HG02588 (cell line): ENCODE results near the gene CANX.

Experiments used
- ATAC-seq: cut with Tn5 transposase; IDR thresholded peaks from one replicate; pipeline ENCODE4 v1.9.1; 2021; ENCODE audit warnings: mild to moderate bottlenecking, moderate library complexity; ENCODE audit not compliant: unreplicated experiment

The CANX gene

GRCh38 chr5:179749857-179750508, 51.2 kb downstream of the CANX start:
- no peak for ATAC-seq

GRCh38 chr5:179753971-179754370, 55.2 kb downstream of the CANX start:
- no peak for ATAC-seq

DNA sequence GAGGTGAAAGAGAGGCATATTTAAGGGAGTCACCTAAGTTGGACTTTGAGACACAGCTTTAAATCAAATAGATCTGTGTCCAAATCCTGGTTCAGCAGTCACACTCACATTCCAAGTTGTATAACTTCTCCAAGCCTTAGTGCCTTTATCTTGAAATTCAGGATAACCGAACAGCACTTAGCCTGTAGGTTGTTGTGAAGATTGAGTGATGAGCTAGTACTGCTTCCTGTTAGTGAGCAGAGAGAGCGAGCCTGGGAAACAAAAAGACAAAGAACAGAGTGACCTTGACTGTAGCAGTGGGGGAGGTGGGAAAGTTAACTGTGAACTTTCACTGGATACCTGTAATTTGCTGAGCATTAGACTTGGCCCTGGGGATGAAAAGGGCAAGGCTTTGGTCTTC, 56.3 kb downstream of the CANX start:
- ATAC-seq = no peak

- no peak for ATAC-seq
Measured at GRCh38 chr5:179758955-179759354, 60.2 kb downstream of the CANX start.

DNA sequence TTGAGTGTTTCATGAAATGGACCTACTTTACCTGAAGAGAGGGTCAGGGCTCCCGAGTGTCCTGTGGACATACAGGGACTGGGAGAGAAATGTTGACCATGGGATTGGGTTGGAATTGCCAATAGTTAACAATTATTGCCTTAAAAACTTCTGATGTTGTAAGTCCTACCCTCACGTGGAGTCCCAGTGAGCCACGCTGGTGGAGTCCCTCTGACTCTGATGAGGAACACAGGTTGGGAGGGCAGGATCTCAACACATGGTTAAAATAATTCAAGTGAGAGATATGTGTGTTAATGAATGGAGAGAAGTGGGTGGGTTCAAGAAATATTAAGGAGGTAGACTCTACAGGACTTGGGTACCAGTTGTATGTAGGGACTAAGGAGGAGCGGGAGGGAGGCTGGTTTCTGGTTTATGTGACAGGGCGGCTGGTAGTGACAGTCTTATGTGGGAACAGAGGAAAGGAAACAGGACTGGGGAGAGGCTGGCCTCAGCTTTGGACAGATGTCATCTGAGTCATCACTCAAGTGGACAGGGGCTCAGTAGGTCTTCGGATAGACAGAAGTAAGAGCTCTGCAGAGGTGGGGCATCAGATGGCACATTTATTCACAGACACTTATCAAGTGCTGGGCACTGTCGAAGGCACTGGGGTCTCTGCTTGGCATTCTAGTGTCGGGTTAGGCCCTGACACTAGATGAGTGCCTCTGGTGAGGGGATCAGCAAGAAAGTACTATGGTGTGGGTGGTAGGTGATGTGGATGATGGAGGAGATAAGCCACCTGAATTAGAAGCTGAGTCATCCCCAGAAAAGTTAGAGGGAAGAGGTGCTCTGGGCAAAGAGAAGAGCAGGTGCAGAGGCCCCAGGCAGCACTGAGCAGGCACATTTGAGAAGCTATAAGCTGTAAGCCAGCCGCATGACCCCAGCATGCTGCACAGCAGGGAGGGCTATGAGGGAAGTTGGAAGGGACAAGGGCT, 61.1 kb downstream of the CANX start:
- no peak for ATAC-seq

- no peak for ATAC-seq
Measured at GRCh38 chr5:179762079-179762780, 63.5 kb downstream of the CANX start.

GRCh38 chr5:179762781-179763176, 64.0 kb downstream of the CANX start:
- no peak for ATAC-seq

DNA sequence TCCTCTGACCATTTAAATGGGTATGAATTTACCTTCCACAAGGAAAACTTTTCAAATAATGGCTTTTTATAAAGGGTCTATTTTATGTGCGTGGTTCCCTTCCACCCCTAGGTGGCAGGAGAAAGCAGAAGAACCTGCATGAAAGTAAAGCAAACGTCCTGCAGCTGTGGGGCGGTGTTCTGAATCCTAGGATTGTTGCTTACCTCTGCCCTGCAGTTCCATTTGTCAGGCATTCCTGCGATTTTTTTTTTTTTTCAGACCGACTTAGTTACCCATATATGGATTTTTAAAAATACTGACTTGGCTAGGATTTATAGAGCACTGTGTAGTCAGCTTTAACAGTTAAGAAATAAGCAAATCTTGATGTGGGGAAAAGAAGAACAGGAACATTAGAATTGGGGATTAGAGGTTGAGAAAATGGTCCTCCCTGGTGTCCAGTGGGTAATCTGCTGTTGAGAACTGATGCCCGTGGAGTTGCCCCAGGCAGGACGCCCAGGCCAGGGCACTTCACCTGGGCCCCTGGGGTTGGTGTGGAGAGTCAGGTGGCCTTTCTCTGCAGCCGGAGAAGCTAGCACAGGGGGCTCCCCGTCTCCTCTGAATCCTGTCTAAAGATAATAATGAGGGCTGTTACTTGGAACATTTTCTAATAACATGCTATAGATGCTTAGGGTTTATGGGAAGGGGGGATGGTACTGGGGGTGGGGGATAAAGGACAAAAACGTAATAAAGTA, 64.6 kb downstream of the CANX start:
- ATAC-seq = no peak

- no peak for ATAC-seq
Measured at GRCh38 chr5:179764056-179764455, 65.3 kb downstream of the CANX start.

DNA sequence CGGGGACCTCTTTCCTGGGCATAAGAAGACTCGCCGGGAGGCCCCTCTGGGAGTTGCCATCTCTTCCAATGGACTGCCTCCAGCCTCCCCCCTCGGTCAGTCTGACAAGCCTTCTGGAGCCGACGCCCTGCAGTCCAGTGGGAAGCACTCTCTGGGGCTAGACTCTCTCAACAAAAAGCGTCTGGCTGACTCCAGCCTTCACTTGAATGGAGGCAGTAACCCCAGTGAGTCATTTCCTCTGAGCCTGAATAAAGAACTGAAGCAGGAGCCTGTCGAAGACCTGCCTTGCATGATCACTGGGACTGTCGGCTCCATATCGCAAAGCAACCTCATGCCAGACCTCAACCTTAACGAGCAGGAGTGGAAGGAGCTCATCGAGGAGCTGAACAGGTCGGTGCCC, 66.6 kb downstream of the CANX start:
- no peak for ATAC-seq

DNA sequence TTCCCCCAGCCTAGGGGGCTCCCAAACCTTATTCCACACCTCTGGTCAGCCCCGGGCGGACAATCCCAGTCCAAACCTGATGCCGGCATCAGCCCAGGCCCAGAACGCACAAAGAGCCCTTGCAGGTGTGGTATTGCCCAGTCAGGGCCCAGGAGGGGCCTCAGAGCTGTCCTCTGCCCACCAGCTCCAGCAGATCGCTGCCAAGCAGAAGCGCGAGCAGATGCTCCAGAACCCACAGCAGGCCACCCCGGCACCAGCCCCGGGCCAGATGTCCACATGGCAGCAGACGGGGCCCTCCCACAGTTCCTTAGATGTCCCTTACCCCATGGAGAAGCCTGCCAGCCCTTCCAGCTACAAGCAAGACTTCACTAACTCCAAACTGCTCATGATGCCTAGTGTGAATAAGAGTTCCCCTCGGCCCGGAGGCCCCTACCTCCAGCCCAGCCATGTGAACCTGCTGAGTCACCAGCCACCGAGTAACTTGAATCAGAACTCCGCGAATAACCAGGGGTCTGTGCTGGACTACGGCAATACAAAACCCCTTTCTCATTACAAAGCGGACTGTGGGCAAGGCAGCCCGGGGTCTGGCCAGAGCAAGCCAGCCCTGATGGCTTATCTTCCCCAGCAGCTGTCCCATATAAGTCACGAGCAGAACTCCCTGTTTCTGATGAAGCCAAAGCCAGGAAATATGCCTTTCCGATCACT, 67.4 kb downstream of the CANX start:
- no peak for ATAC-seq

DNA sequence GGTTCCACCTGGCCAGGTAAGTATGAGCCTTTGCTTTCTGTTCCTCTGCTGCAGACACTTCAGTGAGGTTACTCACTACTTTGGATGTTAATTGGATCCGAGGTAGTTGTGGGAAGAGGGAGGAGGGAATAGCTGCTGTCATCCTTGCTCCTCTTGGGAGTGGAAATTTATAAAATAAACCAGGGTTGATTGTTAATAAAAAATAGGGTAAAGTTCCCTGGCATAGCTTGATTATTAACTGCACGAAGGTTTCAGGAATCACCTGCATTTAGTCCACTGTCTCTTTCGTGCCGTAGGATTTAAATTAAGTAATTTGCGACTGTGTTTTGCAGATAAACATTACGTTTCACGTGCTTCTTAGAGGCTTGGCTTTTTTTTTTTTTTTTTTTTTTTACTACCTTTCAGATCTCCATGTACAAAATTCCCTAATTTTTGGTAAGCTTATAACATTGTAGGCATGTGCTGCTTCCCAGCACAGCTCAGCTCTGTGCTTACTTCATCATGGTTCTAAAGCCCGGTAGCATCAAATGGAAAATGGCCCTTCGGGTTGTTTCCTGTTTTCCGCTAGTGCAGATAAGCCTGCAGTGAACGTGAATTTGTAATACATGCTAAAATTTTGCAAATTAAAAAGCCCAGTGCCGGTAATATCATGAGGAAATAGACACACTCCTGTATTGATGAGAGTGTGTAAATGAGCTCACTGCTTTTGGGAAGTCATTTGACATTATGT, 68.1 kb downstream of the CANX start:
- no peak for ATAC-seq

- ATAC-seq = no peak
Measured at GRCh38 chr5:179767496-179768100, 68.8 kb downstream of the CANX start.

GRCh38 chr5:179768326-179769085, 69.7 kb downstream of the CANX start:
- ATAC-seq = no peak

DNA sequence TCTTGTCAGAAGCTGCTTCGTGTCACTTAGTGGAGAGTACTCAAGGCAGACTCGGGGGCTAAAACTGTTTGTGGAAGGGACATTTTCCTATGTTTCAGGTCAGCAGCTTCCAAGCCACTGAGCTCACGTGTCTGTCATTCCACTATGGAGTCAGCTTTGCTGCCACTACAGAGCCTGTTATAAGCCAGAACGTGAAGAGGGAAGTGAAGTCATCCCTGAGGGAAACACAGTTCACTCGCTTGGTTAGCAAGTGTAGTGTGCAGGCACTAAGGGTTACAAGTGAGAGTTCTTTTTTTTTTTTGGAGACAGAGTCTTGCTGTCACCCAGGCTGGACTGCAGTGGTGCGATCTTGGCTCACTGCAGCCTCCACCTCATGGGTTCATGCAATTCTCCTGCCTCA, 70.5 kb downstream of the CANX start:
- no peak for ATAC-seq

DNA sequence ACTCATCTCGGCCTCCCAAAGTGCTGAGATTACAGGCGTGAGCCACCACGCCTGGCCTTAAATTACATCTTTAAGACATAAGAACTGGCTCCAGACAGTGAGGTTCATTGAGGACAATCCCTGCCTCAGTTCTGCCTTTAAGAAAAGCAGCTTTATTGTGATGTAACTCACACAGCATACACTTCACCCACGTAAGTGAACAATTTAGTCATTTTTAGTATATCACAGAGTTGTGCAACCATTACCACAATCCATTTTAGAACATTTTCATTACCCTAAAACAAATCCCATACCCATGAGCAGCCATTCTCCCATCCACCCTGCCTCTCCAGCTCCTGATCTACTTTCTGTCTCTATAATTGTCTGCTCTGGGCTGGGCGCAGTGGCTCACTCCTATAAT, 71.0 kb downstream of the CANX start:
- ATAC-seq = no peak

DNA sequence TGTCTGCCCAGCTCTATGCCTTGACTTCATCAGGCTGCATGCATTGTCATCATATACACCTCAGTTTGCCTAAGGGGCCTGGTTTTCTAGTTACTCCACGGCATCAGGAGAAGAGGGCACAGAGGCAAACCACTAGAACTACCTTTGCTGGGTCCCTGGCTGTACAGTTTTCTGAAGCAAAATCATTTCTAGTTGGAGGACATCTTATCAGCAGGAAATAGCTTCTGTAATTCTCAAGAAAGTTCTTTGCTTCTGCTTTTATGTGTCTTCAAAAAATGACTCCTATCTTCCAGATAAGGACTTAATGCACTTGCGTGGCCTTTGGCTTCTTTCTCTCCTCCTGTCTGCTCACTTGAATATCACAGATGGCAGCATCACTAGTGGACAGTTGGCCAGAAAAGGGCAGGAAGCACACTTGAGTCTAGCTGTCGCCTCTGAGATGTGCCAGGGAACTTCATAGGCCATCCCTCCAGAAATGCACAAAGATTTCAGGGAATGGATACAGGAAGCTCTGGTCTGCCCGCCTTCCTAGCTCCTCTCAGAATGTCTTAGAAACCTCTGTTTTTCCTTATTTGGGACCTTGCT, 72.6 kb downstream of the CANX start:
- no peak for ATAC-seq

- ATAC-seq = no peak
Measured at GRCh38 chr5:179772351-179772750, 73.6 kb downstream of the CANX start.
